SK-N-SH (cell line): ENCODE data around the gene C10orf120. TPM values are rescaled to one million over a fixed set of nuclear protein-coding genes. Genes with fewer than 3 reads are reported as not detected.

Source experiments
- CTCF ChIA-PET: fragments of 300-600, 350-600 bp; formaldehyde crosslinking; extraction: SDS; loops from one replicate; lab custom pipeline; 2021; lab: Yijun Ruan, JAX
- POLR2A ChIA-PET: fragments of 350-600 bp; sonication (Branson Sonifier 250); formaldehyde crosslinking; extraction: SDS; loops from one replicate; lab custom pipeline; 2020; ENCODE audit warnings: antibody characterized with exemption, inconsistent platforms; lab: Yijun Ruan, JAX
- DNase-seq: peaks from one replicate; pipeline ENCODE4 v3.0.0; 2012
- H2AFZ ChIP-seq: fragments of 200-600 bp; sonication (generic); 2 replicates; pipeline ENCODE4 v1.8.1; 2016; ENCODE audit warnings: antibody characterized with exemption, mild to moderate bottlenecking, low read depth
- H3F3A ChIP-seq: fragments of 200-600 bp; sonication (generic); replicated peaks from 2 replicates; pipeline ENCODE3; 2016; ENCODE audit warnings: antibody characterized with exemption, mild to moderate bottlenecking; ENCODE audit not compliant: insufficient read depth
- H3K27ac ChIP-seq, 2 experiments: fragments of 200-500 bp in 1 of 2; fragments of 200-600 bp in 1 of 2; sonication (Bioruptor generic) in 1 of 2; sonication (generic), shearing (Covaris generic) in 1 of 2; 2 replicates each; pipeline versions ENCODE4 v1.5.1 to v1.6.1; 2014 to 2016; ENCODE audit warnings: low read depth in 2 of 2, inconsistent platforms in 1 of 2, low read length in 1 of 2, mild to moderate bottlenecking in 1 of 2, mixed read lengths in 1 of 2
- H3K27me3 ChIP-seq: fragments of 200-600 bp; sonication (generic), shearing (Covaris generic); 2 replicates; pipeline ENCODE4 v1.6.1; 2016; ENCODE audit warnings: mixed run types; ENCODE audit not compliant: insufficient read depth
- H3K36me3 ChIP-seq, 2 experiments: fragments of 200-500 bp in 1 of 2; fragments of 200-600 bp in 1 of 2; sonication (Bioruptor generic) in 1 of 2; sonication (generic) in 1 of 2; replicated peaks in 1 of 2; 2 replicates each; pipeline versions ENCODE3 to v1.5.1; 2014 to 2016; ENCODE audit warnings: low read length in 1 of 2, mild to moderate bottlenecking in 1 of 2; ENCODE audit not compliant: insufficient read depth in 2 of 2, control insufficient read depth in 1 of 2
- H3K4me1 ChIP-seq, 2 experiments: fragments of 200-500 bp in 1 of 2; fragments of 200-600 bp in 1 of 2; sonication (Bioruptor generic) in 1 of 2; sonication (generic), shearing (Covaris generic) in 1 of 2; 2 replicates each; pipeline versions ENCODE4 v1.5.1 to v1.6.1; 2014 to 2016; ENCODE audit warnings: low read depth in 1 of 2, low read length in 1 of 2, mixed run types in 1 of 2; ENCODE audit not compliant: insufficient read depth in 2 of 2, control insufficient read depth in 1 of 2
- H3K4me2 ChIP-seq: fragments of 200-600 bp; sonication (generic), shearing (Covaris generic); 2 replicates; pipeline ENCODE4 v1.6.1; 2017; ENCODE audit warnings: mixed run types
- H3K4me3 ChIP-seq, 2 experiments: fragments of 200-500 bp in 1 of 2; fragments of 200-600 bp in 1 of 2; sonication (Bioruptor generic) in 1 of 2; sonication (generic), shearing (Covaris generic) in 1 of 2; 2 replicates each; pipeline versions ENCODE4 v1.5.1 to v1.8.1; 2014 to 2016; ENCODE audit warnings: low read depth in 2 of 2, inconsistent platforms in 1 of 2, low read length in 1 of 2, mild to moderate bottlenecking in 1 of 2, mixed read lengths in 1 of 2, moderate library complexity in 1 of 2
- H3K79me2 ChIP-seq: fragments of 200-600 bp; sonication (generic); 2 replicates; pipeline ENCODE4 v1.8.1; 2017; ENCODE audit warnings: mild to moderate bottlenecking; ENCODE audit not compliant: insufficient read depth
- H3K9ac ChIP-seq: fragments of 200-600 bp; sonication (generic); 2 replicates; pipeline ENCODE4 v1.6.1; 2017; ENCODE audit warnings: mixed run types
- H3K9me2 ChIP-seq: fragments of 200-600 bp; sonication (generic); 2 replicates; pipeline ENCODE4 v1.6.1; 2017; ENCODE audit warnings: mixed run types
- H3K9me3 ChIP-seq: fragments of 200-600 bp; sonication (generic); 2 replicates; pipeline ENCODE4 v1.6.1; 2017; ENCODE audit warnings: mixed run types, mild to moderate bottlenecking, moderate library complexity
- H4K20me1 ChIP-seq: fragments of 200-600 bp; sonication (generic); 2 replicates; pipeline ENCODE4 v1.6.1; 2017; ENCODE audit warnings: mild to moderate bottlenecking, mixed run types; ENCODE audit not compliant: insufficient read depth
- FOSL2 ChIP-seq: IDR thresholded peaks from 2 replicates; pipeline ENCODE4 v1.4.0; 2012; ENCODE audit warnings: low read depth, mild to moderate bottlenecking, moderate library complexity, borderline replicate concordance
- FOXM1 ChIP-seq: IDR thresholded peaks from 2 replicates; pipeline ENCODE4 v1.4.0; 2012; ENCODE audit warnings: low read depth, mild to moderate bottlenecking
- GABPA ChIP-seq: IDR thresholded peaks from 2 replicates; pipeline ENCODE4 v1.4.0; 2012; ENCODE audit warnings: low read depth, mild to moderate bottlenecking
- GATA2 ChIP-seq: sonication (generic); formaldehyde crosslinking; IDR thresholded peaks from 2 replicates; pipeline ENCODE4 v1.5.0; 2020; ENCODE audit warnings: mild to moderate bottlenecking, missing genetic modification reagents
- JUND ChIP-seq: IDR thresholded peaks from 2 replicates; pipeline ENCODE4 v1.4.0; 2012
- MEF2A ChIP-seq: IDR thresholded peaks from 2 replicates; pipeline ENCODE4 v1.4.0; 2012; ENCODE audit warnings: low read depth, borderline replicate concordance
- MXI1 ChIP-seq: IDR thresholded peaks from 2 replicates; pipeline ENCODE4 v1.6.1; 2012; ENCODE audit warnings: mild to moderate bottlenecking, low read depth, low read length, improper control_type of control experiment
- NFIC ChIP-seq: IDR thresholded peaks from 2 replicates; pipeline ENCODE4 v1.4.0; 2012; ENCODE audit warnings: borderline replicate concordance
- RAD21 ChIP-seq: IDR thresholded peaks from 2 replicates; pipeline ENCODE4 v1.6.1; 2012; ENCODE audit warnings: mild to moderate bottlenecking, low read length
- RCOR1 ChIP-seq: fragments of 150-350 bp; IDR thresholded peaks from 2 replicates; pipeline ENCODE4 v1.6.1; 2017; ENCODE audit warnings: antibody characterized with exemption, low read length
- RFX5 ChIP-seq: IDR thresholded peaks from 2 replicates; pipeline ENCODE4 v1.6.1; 2012; ENCODE audit warnings: mild to moderate bottlenecking, improper control_type of control experiment, low read length
- SIN3A ChIP-seq: IDR thresholded peaks from 2 replicates; pipeline ENCODE4 v1.6.1; 2012; ENCODE audit warnings: low read depth, mild to moderate bottlenecking, low read length, moderate library complexity, borderline replicate concordance
- SMC3 ChIP-seq: IDR thresholded peaks from 2 replicates; pipeline ENCODE4 v1.6.1; 2012; ENCODE audit warnings: low read depth, low read length, improper control_type of control experiment
- TAF1 ChIP-seq: IDR thresholded peaks from 2 replicates; pipeline ENCODE4 v1.6.1; 2012; ENCODE audit warnings: low read depth, mild to moderate bottlenecking, low read length, moderate library complexity, borderline replicate concordance
- polyA plus RNA-seq, 3 experiments: library from polyadenylated mRNA; depleted of rRNA; stranded (reverse); fragments of >200 nt; gene quantifications; 2 replicates each; pipeline ENCODE4 v1.2.3, GENCODE V29; 2012
- TF ChIP-seq, protein P1 (sequence below): fragments of 150-350 bp; IDR thresholded peaks from 2 replicates; pipeline ENCODE4 v1.6.1; 2016; ENCODE audit warnings: mild to moderate bottlenecking, low read depth, low read length
- TF ChIP-seq, protein P2 (sequence below): IDR thresholded peaks from 2 replicates; pipeline ENCODE4; 2012
- TF ChIP-seq, protein P3 (sequence below): IDR thresholded peaks from 2 replicates; pipeline ENCODE4 v1.4.0; 2012; ENCODE audit warnings: low read depth
- TF ChIP-seq, protein P4 (sequence below): IDR thresholded peaks from 2 replicates; pipeline ENCODE4 v1.4.0; 2012; ENCODE audit warnings: low read depth, borderline replicate concordance
- TF ChIP-seq, protein P5 (sequence below): IDR thresholded peaks from 2 replicates; pipeline ENCODE4 v1.4.0; 2012; ENCODE audit warnings: low read depth, borderline replicate concordance

Gene C10orf120
- polyA plus RNA-seq, 1 of the 3 experiments (the other 2 are of a cell fraction), result not detected

DNA sequence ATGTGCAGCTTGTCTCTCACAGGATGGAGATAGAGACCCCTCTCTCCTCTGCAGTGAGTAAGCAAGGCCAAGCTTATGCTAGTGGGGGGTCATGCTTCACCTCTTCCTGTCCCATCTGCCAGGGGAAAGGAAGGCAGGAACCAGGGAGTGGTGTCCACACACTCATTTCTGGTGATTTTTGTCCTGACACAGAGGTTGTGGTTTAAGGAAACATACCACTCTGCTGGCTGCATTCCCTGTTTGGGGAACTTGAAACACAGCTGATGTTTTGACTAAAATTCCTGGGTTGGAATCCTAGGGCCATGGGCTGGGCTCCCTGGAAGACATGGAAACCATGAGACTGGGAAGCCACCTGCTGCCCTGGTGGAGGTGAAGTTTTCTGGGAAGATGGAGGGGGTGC lies 21.4 kb downstream of the C10orf120 start:
- H3K27ac ChIP-seq, result no peak overlapping the region
- H3F3A ChIP-seq, result no peaks in the 10 kb centered on the region
- no peaks in the 10 kb centered on the region; the same call in 1 of the 2 replicates for H3K27me3 ChIP-seq
- no peak overlapping the region for H3K4me3 ChIP-seq
- no peaks in the 10 kb centered on the region for H3K36me3 ChIP-seq
- H2AFZ ChIP-seq, result no peak overlapping the region
- POLR2A ChIA-PET, result no interaction called here
- H3K79me2 ChIP-seq, result no peaks in the 10 kb centered on the region
- CTCF ChIA-PET, result interaction anchor here (1.0 kb wide), 1 partner anchor 30 kb away, joined by 3 read pairs; no protein-coding TSS in a partner anchor
- TF ChIP-seq JUND, result no peak
- TF ChIP-seq GABPA, result no peak
- TF ChIP-seq SMC3, result no peak
- TF ChIP-seq NFIC, result no peak
- TF ChIP-seq, protein P1, sequence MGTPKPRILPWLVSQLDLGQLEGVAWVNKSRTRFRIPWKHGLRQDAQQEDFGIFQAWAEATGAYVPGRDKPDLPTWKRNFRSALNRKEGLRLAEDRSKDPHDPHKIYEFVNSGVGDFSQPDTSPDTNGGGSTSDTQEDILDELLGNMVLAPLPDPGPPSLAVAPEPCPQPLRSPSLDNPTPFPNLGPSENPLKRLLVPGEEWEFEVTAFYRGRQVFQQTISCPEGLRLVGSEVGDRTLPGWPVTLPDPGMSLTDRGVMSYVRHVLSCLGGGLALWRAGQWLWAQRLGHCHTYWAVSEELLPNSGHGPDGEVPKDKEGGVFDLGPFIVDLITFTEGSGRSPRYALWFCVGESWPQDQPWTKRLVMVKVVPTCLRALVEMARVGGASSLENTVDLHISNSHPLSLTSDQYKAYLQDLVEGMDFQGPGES, result no peak
- no peak for TF ChIP-seq SIN3A
- TF ChIP-seq FOXM1, result no peak
- TF ChIP-seq TAF1, result no peak
- TF ChIP-seq FOSL2, result no peak
- TF ChIP-seq, protein P2, sequence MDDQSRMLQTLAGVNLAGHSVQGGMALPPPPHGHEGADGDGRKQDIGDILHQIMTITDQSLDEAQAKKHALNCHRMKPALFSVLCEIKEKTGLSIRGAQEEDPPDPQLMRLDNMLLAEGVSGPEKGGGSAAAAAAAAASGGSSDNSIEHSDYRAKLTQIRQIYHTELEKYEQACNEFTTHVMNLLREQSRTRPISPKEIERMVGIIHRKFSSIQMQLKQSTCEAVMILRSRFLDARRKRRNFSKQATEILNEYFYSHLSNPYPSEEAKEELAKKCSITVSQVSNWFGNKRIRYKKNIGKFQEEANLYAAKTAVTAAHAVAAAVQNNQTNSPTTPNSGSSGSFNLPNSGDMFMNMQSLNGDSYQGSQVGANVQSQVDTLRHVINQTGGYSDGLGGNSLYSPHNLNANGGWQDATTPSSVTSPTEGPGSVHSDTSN, result no peak
- no peak for TF ChIP-seq RAD21
- no peak for TF ChIP-seq RCOR1
- no peak for TF ChIP-seq MXI1
- TF ChIP-seq, protein P3, sequence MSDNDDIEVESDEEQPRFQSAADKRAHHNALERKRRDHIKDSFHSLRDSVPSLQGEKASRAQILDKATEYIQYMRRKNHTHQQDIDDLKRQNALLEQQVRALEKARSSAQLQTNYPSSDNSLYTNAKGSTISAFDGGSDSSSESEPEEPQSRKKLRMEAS, result no peak
- TF ChIP-seq MEF2A, result no peak
- TF ChIP-seq, protein P4, sequence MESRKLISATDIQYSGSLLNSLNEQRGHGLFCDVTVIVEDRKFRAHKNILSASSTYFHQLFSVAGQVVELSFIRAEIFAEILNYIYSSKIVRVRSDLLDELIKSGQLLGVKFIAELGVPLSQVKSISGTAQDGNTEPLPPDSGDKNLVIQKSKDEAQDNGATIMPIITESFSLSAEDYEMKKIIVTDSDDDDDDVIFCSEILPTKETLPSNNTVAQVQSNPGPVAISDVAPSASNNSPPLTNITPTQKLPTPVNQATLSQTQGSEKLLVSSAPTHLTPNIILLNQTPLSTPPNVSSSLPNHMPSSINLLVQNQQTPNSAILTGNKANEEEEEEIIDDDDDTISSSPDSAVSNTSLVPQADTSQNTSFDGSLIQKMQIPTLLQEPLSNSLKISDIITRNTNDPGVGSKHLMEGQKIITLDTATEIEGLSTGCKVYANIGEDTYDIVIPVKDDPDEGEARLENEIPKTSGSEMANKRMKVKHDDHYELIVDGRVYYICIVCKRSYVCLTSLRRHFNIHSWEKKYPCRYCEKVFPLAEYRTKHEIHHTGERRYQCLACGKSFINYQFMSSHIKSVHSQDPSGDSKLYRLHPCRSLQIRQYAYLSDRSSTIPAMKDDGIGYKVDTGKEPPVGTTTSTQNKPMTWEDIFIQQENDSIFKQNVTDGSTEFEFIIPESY, result no peak
- TF ChIP-seq RFX5, result no peak
- TF ChIP-seq, protein P5, sequence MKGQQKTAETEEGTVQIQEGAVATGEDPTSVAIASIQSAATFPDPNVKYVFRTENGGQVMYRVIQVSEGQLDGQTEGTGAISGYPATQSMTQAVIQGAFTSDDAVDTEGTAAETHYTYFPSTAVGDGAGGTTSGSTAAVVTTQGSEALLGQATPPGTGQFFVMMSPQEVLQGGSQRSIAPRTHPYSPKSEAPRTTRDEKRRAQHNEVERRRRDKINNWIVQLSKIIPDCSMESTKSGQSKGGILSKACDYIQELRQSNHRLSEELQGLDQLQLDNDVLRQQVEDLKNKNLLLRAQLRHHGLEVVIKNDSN, result no peak
- TF ChIP-seq GATA2 (CRISPR knock-in tag), result no peak
- no peaks in the 10 kb centered on the region for H3K9me2 ChIP-seq
- H3K9me3 ChIP-seq, result no peaks in the 10 kb centered on the region
- H4K20me1 ChIP-seq, result no peaks in the 10 kb centered on the region
- no peak for DNase-seq
- H3K4me2 ChIP-seq, result no peak overlapping the region
- no peak overlapping the region for H3K9ac ChIP-seq
- H3K4me1 ChIP-seq, result peaks cover 0 to 4% of the 10 kb centered on the region in 2 experiments; a peak in 1 of 4 replicates
